GM18499 (cell line): ENCODE measurements around the gene PLEKHH2.
"Not testable (repeated sequence)": the region's sequence is repeated elsewhere in the genome, so short reads cannot be mapped to it uniquely, and the experiment has no call there.

ENCODE experiments used
- ATAC-seq: cut with Tn5 transposase; IDR thresholded peaks from one replicate; pipeline ENCODE4 v1.9.1; 2021; ENCODE audit warnings: moderate number of reproducible peaks; ENCODE audit not compliant: insufficient read depth, unreplicated experiment

Gene PLEKHH2

GRCh38 chr2:43637030-43637803 lies at the start of gene PLEKHH2:
Gene PLEKHH2 (plus strand): TSS chr2:43637260. CDS start chr2:43644674, 7,414 bp downstream.
- ATAC-seq: peak; percentile 84

- no peak for ATAC-seq
These were observed 44.6 kb upstream of the PLEKHH2 start for GRCh38 chr2:43592443-43592842.

- no peak for ATAC-seq
These were observed 43.8 kb upstream of the PLEKHH2 start for GRCh38 chr2:43593254-43593653.

GRCh38 chr2:43594875-43595274 lies 42.2 kb upstream of the PLEKHH2 start:
- no peak for ATAC-seq

GRCh38 chr2:43595603-43596412 lies 41.3 kb upstream of the PLEKHH2 start, which contains the start of gene THADA:
Gene THADA (minus strand): TSS chr2:43596038. CDS start chr2:43592392, 3,646 bp downstream.
- peak; percentile 95 for ATAC-seq

GRCh38 chr2:43600596-43600995 lies 36.5 kb upstream of the PLEKHH2 start:
- not testable (repeated sequence) for ATAC-seq

DNA sequence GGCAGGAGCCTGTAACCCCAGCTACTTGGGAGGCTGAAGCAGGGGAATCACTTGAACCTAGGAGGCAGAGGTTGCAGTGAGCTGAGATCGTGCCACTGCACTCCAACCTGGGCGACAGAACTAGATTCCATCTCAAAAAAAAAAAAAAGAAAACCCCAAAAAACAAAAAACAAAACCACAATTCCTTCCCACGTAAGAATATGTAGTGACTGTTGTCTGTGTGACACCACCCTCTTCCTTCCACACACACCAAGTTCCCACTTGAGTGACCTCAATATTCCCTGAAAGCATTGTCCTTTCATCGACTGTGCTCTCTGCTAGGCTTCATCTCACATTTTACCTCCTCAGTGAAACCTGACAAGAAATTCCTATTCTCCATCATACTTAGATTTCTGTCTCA lies 32.4 kb upstream of the PLEKHH2 start:
- ATAC-seq: no peak

GRCh38 chr2:43605079-43605655 lies 31.9 kb upstream of the PLEKHH2 start:
- ATAC-seq: no peak

DNA sequence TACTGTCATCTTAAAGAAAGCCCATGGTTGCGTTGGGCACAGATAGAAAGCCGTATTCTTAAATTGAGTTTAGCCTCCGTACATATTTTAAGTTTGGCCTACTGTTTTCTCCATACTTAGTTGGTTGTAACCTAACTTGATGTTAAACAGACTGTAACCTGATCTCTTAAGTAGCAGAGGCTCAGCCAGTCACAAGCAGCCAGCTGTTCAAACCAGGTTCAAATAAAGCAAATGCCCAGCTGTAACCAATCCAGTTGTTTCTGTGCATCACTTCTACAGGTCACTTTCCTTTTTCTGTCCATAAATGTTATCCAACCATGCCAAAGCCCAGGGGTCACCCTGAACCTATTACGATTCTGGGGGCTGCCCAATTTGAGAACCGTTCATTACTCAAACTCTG lies 31.2 kb upstream of the PLEKHH2 start:
- no peak for ATAC-seq

DNA sequence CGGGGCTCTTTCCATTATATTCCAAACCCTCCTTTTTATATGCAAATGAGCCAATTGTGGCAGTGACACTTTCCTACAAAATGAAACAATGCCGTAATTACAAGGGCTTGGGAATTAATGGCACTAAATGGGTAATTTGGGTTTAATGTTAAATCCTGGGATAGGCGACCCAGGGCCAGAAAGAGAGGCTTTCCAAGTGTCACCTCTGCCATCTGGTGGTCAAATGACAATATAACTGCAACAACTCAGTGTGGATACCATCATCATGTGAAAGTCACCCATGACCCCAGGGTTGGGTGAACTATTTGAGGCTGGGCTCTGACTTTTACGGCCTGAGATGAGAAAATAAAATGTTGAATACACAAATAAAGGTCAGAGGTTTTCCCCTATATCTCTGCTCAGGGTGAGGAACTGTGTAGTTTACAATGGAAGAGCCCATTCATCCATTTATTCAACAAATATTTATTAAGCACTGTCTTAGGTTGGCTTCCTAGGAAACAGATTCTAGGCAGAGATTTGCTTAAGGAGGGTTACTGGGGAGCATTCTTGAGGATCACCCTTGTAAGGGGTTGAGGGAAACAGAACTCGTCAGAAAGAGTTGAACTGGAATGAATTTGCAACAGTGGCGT lies 27.7 kb upstream of the PLEKHH2 start:
- ATAC-seq: no peak

DNA sequence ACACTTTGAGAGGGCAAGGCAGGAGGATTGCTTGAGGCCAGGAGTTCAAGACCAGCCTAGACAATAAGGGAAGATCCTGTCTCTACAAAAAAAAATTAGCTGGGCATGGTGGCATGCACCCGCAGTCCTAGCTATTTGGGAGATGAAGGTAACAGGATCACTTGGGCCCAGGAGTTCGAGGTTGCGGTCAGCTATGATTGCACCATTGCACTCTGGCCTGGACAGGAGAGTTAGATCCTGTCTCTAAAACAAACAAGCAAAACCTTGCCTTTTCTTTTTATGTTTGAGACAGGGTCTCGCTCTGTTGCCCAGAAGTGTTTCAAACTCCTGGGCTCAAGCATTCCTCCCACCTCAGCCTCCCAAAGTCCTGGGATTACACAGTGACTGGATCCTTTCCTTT lies 26.7 kb upstream of the PLEKHH2 start:
- no peak for ATAC-seq

- no peak for ATAC-seq
These were observed 24.8 kb upstream of the PLEKHH2 start for GRCh38 chr2:43611987-43612894.

GRCh38 chr2:43612944-43613343 lies 24.1 kb upstream of the PLEKHH2 start:
- ATAC-seq: no peak

- no peak for ATAC-seq
These were observed 19.9 kb upstream of the PLEKHH2 start for GRCh38 chr2:43616967-43617680.

GRCh38 chr2:43619511-43619910 lies 17.5 kb upstream of the PLEKHH2 start:
- ATAC-seq: no peak

DNA sequence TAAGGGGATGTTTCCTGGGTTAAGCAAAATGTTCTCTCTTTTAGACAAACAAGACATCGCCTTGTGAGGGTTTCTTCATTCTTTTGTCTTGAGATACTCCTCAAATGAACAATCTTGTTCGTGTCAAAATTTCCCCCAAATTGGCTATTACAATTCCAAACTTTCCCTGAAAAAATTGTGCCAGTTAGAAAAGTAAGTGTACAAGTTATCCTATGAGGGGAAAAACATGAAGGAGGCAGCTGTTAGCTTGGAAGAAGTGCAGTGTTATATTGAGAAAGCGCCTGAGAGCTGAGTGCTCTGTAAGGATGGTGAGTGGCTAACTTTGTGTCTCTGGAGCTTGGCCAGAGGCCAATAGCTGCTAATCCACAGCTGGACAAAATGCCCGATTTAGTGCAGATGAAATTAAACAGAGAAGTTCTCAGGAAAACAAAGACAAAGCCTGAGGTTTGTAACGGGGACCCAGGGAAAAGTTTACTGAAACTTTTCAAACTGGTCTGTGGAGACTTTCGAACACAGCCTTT lies 14.1 kb upstream of the PLEKHH2 start:
- ATAC-seq: no peak

DNA sequence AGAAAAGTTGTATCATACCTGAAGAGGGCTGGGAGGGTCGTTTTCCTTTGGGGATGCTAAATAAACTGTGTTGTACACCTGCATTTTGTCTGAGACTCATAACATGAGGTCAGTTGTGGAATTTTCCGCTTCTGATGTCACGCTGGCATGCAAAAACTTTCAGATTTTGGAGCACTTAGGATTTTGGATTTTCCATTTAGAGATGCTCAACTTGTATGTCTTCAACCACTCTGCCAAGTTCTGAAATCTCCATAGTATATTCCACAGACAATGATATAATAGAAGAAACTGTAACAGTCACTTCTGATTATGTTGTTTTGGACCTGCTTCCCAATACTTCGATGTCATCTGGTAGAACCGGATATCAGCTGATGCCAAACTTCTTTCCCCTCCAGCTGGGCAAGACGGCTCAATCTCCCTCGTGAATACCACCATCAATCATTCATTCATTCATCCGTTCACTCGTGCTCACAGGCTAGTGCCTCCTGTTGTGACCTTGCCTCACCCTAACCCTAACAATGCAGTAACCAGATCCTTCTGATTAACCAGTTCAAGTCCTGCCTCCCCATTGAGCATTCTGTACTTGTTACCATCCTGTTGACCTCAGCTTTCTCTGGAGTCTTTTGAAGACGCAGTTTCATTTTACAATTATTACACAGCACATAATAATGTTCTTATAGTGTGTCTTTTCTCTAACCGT lies 5.3 kb upstream of the PLEKHH2 start:
- ATAC-seq: no peak

DNA sequence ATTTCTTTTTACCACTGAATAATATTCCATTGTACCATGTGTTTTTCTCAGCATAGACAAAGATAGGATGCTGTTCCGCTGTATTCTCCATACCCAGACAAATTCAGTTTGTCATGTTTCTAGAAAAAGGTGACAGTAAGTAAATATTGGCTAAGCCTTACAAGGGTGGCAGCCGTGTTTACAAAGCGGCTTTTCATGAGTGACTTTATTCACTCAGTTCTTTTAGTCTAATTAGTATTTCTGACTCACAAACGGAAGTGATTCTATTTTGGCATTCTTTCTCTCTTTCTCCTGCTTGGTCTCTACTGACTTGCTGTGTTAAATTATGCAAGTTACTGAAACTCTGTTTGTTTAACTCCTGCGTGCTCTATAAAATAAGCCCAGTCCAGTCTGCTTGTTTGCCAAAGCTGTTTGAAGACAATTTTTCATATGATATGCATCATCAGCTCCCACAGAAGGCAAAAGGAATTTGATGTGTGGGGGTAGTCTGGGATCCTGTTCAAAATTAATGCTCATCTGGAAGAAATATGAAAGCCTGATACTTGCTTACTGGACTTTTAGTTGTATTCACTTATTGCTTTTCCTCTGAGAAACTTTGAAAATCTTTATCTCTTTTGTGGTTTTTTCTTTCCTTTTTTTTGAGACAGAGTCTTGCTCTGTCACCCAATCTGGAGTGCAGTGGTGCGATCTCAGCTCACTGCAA lies 2.3 kb upstream of the PLEKHH2 start:
- ATAC-seq: no peak
